ENCODE measurements around the gene SUPT16H. TPM values are rescaled to one million over a fixed set of nuclear protein-coding genes. Genes with fewer than 3 reads are reported as not detected.
"Not testable (repeated sequence)": the region's sequence is repeated elsewhere in the genome, so short reads cannot be mapped to it uniquely, and the experiment has no call there.

Gene SUPT16H
- total RNA-seq, 1 donor from 2014 or later: 198 TPM

- H4K20me1 ChIP-seq (ENCODE audit: low read depth): no peaks in the 10 kb centered on the region
- Mint-ChIP-seq H3K36me3 (no peaks in the 10 kb centered on the region), H3K27me3 (ENCODE audit: insufficient read depth, low read depth) (peaks cover 5% of the 10 kb centered on the region), H3K9me3 (no peaks in the 10 kb centered on the region), H3K4me3 (peak overlapping the region; percentile 78), H3K4me1 (peaks cover 26% of the 10 kb centered on the region), H3K27ac (peak overlapping the region; percentile 38)
- H3K79me2 ChIP-seq (ENCODE audit: low read depth): no peaks in the 10 kb centered on the region
- TF ChIP-seq EZH2 (IDR thresholded peaks at IDR 0.05): no peak
- TF ChIP-seq, protein P1, sequence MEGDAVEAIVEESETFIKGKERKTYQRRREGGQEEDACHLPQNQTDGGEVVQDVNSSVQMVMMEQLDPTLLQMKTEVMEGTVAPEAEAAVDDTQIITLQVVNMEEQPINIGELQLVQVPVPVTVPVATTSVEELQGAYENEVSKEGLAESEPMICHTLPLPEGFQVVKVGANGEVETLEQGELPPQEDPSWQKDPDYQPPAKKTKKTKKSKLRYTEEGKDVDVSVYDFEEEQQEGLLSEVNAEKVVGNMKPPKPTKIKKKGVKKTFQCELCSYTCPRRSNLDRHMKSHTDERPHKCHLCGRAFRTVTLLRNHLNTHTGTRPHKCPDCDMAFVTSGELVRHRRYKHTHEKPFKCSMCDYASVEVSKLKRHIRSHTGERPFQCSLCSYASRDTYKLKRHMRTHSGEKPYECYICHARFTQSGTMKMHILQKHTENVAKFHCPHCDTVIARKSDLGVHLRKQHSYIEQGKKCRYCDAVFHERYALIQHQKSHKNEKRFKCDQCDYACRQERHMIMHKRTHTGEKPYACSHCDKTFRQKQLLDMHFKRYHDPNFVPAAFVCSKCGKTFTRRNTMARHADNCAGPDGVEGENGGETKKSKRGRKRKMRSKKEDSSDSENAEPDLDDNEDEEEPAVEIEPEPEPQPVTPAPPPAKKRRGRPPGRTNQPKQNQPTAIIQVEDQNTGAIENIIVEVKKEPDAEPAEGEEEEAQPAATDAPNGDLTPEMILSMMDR (IDR thresholded peaks at IDR 0.05): no peak
- no peak for TF ChIP-seq EZH2phosphoT487 (IDR thresholded peaks at IDR 0.05)
- H3K9ac ChIP-seq: peak overlapping the region; percentile 41
- no peak overlapping the region for H3K27ac ChIP-seq
- peak overlapping the region; percentile 96 for H2AFZ ChIP-seq (replicated peaks)
- no peaks in the 10 kb centered on the region for H3K27me3 ChIP-seq
- H3K4me3 ChIP-seq: peak overlapping the region; percentile 60
- H3K36me3 ChIP-seq: no peaks in the 10 kb centered on the region
- peaks cover 19% of the 10 kb centered on the region for H3K4me1 ChIP-seq
- DNase-seq (ENCODE audit: low spot score): no peak
- peaks cover 35% of the 10 kb centered on the region for H3F3A ChIP-seq (ENCODE audit: low read depth)
- H3K4me2 ChIP-seq: peak overlapping the region; percentile 83
- H3K9me3 ChIP-seq (ENCODE audit: low read depth): no peaks in the 10 kb centered on the region
Observed at GRCh38 chr14:21308132-21308478, 75.7 kb downstream of the SUPT16H start.

DNA sequence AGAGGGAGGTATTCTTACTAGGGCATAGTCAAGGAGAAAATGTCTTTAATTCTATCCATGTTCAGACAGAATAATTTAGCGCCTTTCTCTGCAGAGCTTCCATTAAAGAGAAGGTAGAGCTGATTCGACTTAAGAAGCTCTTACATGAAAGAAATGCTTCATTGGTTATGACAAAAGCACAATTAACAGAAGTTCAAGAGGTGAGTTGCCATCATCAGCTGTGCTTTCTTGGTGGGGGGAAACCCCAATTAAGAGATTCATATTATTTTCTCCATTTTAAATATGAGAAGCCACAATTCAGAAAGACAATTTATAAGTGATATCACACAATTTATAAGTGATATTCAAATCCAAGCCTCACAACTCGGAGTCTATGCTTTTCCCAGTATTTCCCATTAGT, 76.2 kb downstream of the SUPT16H start:
- peak overlapping the region; percentile 83 for H3K4me2 ChIP-seq

GRCh38 chr14:21302836-21303140, 81.0 kb downstream of the SUPT16H start:
- H3K27ac ChIP-seq; H4K20me1 ChIP-seq (ENCODE audit: low read depth); H3K36me3 ChIP-seq; H3K4me3 Mint-ChIP-seq; H3K79me2 ChIP-seq (ENCODE audit: low read depth); H3K9me3 Mint-ChIP-seq; H3K36me3 Mint-ChIP-seq; H2AFZ ChIP-seq (replicated peaks); H3K27ac Mint-ChIP-seq; H3K9me3 ChIP-seq (ENCODE audit: low read depth); H3K9ac ChIP-seq; DNase-seq (ENCODE audit: low spot score); H3K4me3 ChIP-seq; H3K4me2 ChIP-seq: not testable (repeated sequence)
- H3F3A ChIP-seq (ENCODE audit: low read depth): peaks cover 13% of the 10 kb centered on the region
- Mint-ChIP-seq H3K27me3 (ENCODE audit: insufficient read depth, low read depth) (peaks cover 12% of the 10 kb centered on the region), H3K4me1 (peaks cover 17% of the 10 kb centered on the region)
- H3K27me3 ChIP-seq: peaks cover 18% of the 10 kb centered on the region
- peaks cover 17% of the 10 kb centered on the region for H3K4me1 ChIP-seq

More for the DNA sequence above, 76.2 kb downstream of the SUPT16H start:
- DNase-seq (ENCODE audit: low spot score): no peak
- no peaks in the 10 kb centered on the region for H3K36me3 ChIP-seq
- H4K20me1 ChIP-seq (ENCODE audit: low read depth): no peaks in the 10 kb centered on the region
- peak overlapping the region; percentile 96 for H2AFZ ChIP-seq (replicated peaks)
- H3K27me3 ChIP-seq: no peaks in the 10 kb centered on the region
- peaks cover 35% of the 10 kb centered on the region for H3F3A ChIP-seq (ENCODE audit: low read depth)
- no peak overlapping the region for H3K9ac ChIP-seq
- Mint-ChIP-seq H3K27me3 (ENCODE audit: insufficient read depth, low read depth) (peaks cover 5% of the 10 kb centered on the region), H3K27ac (no peak overlapping the region), H3K9me3 (no peaks in the 10 kb centered on the region), H3K36me3 (no peaks in the 10 kb centered on the region), H3K4me1 (peaks cover 26% of the 10 kb centered on the region), H3K4me3 (peak overlapping the region; percentile 78)
- H3K79me2 ChIP-seq (ENCODE audit: low read depth): no peaks in the 10 kb centered on the region
- H3K4me3 ChIP-seq: peak overlapping the region; percentile 60
- no peaks in the 10 kb centered on the region for H3K9me3 ChIP-seq (ENCODE audit: low read depth)
- TF ChIP-seq EZH2phosphoT487 (IDR thresholded peaks at IDR 0.05) (no peak), EZH2 (IDR thresholded peaks at IDR 0.05) (no peak)
- TF ChIP-seq, protein P1 (IDR thresholded peaks at IDR 0.05): no peak
- peaks cover 19% of the 10 kb centered on the region for H3K4me1 ChIP-seq
- H3K27ac ChIP-seq: no peak overlapping the region

DNA sequence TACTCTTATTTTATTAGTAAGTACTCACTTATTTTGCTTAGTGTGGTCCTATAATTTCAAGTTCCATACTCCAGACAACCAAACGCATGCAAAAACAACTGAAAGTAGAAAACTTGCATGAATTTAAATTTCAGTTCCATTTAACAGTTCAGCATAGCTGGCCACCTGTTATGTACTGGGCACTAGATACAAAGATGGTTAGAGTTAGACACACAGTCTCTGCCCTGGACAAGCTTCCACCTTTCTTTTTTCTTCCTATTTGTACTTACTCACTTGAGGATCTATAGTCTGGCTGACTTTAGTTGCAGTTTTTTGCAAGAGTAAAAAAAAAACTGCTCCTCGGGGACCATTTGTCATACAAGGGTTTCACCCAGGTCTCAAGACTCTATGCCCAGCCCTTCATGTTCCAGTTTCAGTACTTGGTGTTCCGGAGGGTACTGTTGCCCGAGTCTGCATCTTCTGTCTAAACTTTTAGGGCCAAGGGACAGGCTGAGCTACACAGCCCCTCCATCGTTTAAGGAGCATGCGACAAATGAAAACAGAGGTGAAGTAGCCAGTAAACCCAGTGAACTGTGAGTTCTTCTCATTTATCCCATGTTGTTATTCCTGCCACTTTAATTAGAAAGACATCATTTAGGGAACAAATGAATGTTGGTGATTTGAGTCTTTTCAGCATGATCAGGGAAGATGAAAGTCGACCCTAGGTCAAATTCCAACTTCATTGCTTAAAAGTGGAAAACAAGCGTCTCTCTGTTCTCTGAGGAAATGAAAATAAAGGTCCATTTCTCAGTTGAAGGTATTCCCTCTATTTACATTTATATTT, 81.6 kb downstream of the SUPT16H start:
- H3K27me3 ChIP-seq: peaks cover 18% of the 10 kb centered on the region
- H3K4me1 ChIP-seq: peaks cover 11% of the 10 kb centered on the region
- no peak overlapping the region for H3K27ac ChIP-seq
- no peaks in the 10 kb centered on the region for H3K9me3 ChIP-seq (ENCODE audit: low read depth)
- DNase-seq (ENCODE audit: low spot score): no peak
- H3K4me2 ChIP-seq: no peak overlapping the region
- Mint-ChIP-seq H3K27ac (no peak overlapping the region), H3K4me1 (peaks cover 13% of the 10 kb centered on the region), H3K4me3 (no peak overlapping the region), H3K36me3 (no peaks in the 10 kb centered on the region), H3K9me3 (peaks cover 1% of the 10 kb centered on the region), H3K27me3 (ENCODE audit: insufficient read depth, low read depth) (peaks cover 9% of the 10 kb centered on the region)
- no peak for TF ChIP-seq EZH2 (IDR thresholded peaks at IDR 0.05)
- TF ChIP-seq EZH2phosphoT487 (IDR thresholded peaks at IDR 0.05): no peak
- TF ChIP-seq, protein P1 (IDR thresholded peaks at IDR 0.05): no peak
- H4K20me1 ChIP-seq (ENCODE audit: low read depth): no peaks in the 10 kb centered on the region
- H3F3A ChIP-seq (ENCODE audit: low read depth): peaks cover 8% of the 10 kb centered on the region
- no peak overlapping the region for H3K9ac ChIP-seq
- no peak overlapping the region for H2AFZ ChIP-seq (replicated peaks)
- H3K36me3 ChIP-seq: no peaks in the 10 kb centered on the region
- H3K79me2 ChIP-seq (ENCODE audit: low read depth): no peaks in the 10 kb centered on the region
- H3K4me3 ChIP-seq: no peak overlapping the region

Measured in neural progenitor cell (in vitro differentiated cells).